DOHH2 (cell line): ENCODE results near the gene MYO5C.
"Not testable (repeated sequence)": the region's sequence is repeated elsewhere in the genome, so short reads cannot be mapped to it uniquely, and the experiment has no call there.

Experiments
- H3F3A ChIP-seq: fragments of 200-600 bp; sonication (generic), shearing (Covaris generic); 2 replicates; pipeline ENCODE4 v1.6.0; 2016; ENCODE audit warnings: antibody characterized with exemption, mild to moderate bottlenecking; ENCODE audit not compliant: control insufficient read depth, insufficient read depth
- H3K27ac ChIP-seq: fragments of 200-600 bp; sonication (generic); 2 replicates; pipeline ENCODE4 v1.5.1; 2014; ENCODE audit warnings: low read depth, mild to moderate bottlenecking, low read length, moderate library complexity
- H3K27me3 ChIP-seq: fragments of 200-600 bp; sonication (generic); 2 replicates; pipeline ENCODE4 v1.6.1; 2014; ENCODE audit warnings: mild to moderate bottlenecking, low read length, mixed read lengths; ENCODE audit not compliant: control insufficient read depth
- H3K36me3 ChIP-seq: fragments of 200-600 bp; sonication (generic); 2 replicates; pipeline ENCODE4 v1.6.1; 2014; ENCODE audit warnings: mild to moderate bottlenecking, low read length, moderate library complexity, mixed read lengths; ENCODE audit not compliant: control insufficient read depth
- H3K4me1 ChIP-seq: fragments of 200-600 bp; sonication (generic); 2 replicates; pipeline ENCODE4 v1.6.1; 2014; ENCODE audit warnings: mild to moderate bottlenecking, low read length, mixed read lengths; ENCODE audit not compliant: control insufficient read depth
- H3K4me2 ChIP-seq: fragments of 200-600 bp; sonication (generic); 2 replicates; pipeline ENCODE4 v1.6.0; 2014; ENCODE audit warnings: mild to moderate bottlenecking, low read length, moderate library complexity
- H3K4me3 ChIP-seq: fragments of 200-600 bp; sonication (generic); 2 replicates; pipeline ENCODE4 v1.5.1; 2014; ENCODE audit warnings: mild to moderate bottlenecking, low read length, mixed read lengths
- H3K79me2 ChIP-seq: fragments of 200-600 bp; sonication (generic); 2 replicates; pipeline ENCODE4 v1.6.1; 2014; ENCODE audit warnings: mild to moderate bottlenecking, low read length, mixed read lengths; ENCODE audit not compliant: control insufficient read depth
- H3K9me2 ChIP-seq: fragments of 200-600 bp; sonication (generic); replicated peaks from 2 replicates; pipeline ENCODE4 v1.6.1; 2014; ENCODE audit warnings: mild to moderate bottlenecking, low read length, mixed read lengths; ENCODE audit not compliant: control insufficient read depth
- H3K9me3 ChIP-seq: fragments of 200-600 bp; sonication (generic); 2 replicates; pipeline ENCODE4 v1.6.1; 2014; ENCODE audit warnings: antibody characterized with exemption, low read length, mixed read lengths; ENCODE audit not compliant: control insufficient read depth, insufficient read depth
- H4K20me1 ChIP-seq: fragments of 200-600 bp; sonication (generic); 2 replicates; pipeline ENCODE4 v1.6.0; 2014; ENCODE audit warnings: low read depth, mild to moderate bottlenecking, antibody characterized with exemption, low read length, moderate library complexity; ENCODE audit not compliant: control insufficient read depth, insufficient read depth
- EZH2phosphoT487 ChIP-seq: fragments of 200-600 bp; sonication (generic); IDR thresholded peaks from 2 replicates; pipeline ENCODE4 v1.6.1; 2017; ENCODE audit warnings: borderline replicate concordance, mild to moderate bottlenecking, antibody characterized with exemption, low read length, moderate library complexity, mixed read lengths
- TF ChIP-seq, protein P1 (sequence below): fragments of 200-600 bp; sonication (generic); IDR thresholded peaks from one replicate; pipeline ENCODE4 v1.5.1; 2014; ENCODE audit warnings: antibody characterized with exemption, mild to moderate bottlenecking, low read depth, low read length; ENCODE audit not compliant: poor library complexity, severe bottlenecking

Gene MYO5C

DNA sequence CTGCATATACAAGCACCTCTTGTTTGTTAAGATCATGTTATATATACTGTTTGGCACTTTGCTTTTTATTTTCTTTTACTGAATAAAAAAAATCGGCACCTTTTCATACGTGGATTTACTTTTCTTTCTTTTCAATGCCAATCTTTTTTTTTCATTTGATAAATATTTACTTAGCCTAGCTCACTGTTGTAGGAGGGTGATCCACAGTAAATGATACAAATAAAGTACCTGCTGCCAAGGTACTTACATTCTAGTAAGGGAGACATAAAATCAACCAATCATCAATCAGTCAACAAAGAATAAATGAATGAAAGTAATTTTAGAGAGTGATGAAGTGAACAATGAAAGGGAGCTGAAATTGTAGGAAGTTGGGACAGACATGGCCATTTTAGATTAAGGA, 122.7 kb downstream of the MYO5C start:
- TF ChIP-seq, protein P1, sequence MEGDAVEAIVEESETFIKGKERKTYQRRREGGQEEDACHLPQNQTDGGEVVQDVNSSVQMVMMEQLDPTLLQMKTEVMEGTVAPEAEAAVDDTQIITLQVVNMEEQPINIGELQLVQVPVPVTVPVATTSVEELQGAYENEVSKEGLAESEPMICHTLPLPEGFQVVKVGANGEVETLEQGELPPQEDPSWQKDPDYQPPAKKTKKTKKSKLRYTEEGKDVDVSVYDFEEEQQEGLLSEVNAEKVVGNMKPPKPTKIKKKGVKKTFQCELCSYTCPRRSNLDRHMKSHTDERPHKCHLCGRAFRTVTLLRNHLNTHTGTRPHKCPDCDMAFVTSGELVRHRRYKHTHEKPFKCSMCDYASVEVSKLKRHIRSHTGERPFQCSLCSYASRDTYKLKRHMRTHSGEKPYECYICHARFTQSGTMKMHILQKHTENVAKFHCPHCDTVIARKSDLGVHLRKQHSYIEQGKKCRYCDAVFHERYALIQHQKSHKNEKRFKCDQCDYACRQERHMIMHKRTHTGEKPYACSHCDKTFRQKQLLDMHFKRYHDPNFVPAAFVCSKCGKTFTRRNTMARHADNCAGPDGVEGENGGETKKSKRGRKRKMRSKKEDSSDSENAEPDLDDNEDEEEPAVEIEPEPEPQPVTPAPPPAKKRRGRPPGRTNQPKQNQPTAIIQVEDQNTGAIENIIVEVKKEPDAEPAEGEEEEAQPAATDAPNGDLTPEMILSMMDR: no peak
- TF ChIP-seq EZH2phosphoT487: no peak
- Histone ChIP-seq H3K4me2 (no peak overlapping the region), H3K4me1 (peaks cover 33% of the 10 kb centered on the region), H4K20me1 (peaks cover 8% of the 10 kb centered on the region; the same call in 1 of the 2 replicates), H3F3A (peaks cover 2% of the 10 kb centered on the region; the same call in 1 of the 2 replicates), H3K27ac (no peak overlapping the region), H3K4me3 (no peak overlapping the region), H3K27me3 (no peaks in the 10 kb centered on the region), H3K9me2 (no peaks in the 10 kb centered on the region), H3K79me2 (peaks cover 96% of the 10 kb centered on the region), H3K36me3 (peaks cover 18% of the 10 kb centered on the region), H3K9me3 (no peaks in the 10 kb centered on the region)

DNA sequence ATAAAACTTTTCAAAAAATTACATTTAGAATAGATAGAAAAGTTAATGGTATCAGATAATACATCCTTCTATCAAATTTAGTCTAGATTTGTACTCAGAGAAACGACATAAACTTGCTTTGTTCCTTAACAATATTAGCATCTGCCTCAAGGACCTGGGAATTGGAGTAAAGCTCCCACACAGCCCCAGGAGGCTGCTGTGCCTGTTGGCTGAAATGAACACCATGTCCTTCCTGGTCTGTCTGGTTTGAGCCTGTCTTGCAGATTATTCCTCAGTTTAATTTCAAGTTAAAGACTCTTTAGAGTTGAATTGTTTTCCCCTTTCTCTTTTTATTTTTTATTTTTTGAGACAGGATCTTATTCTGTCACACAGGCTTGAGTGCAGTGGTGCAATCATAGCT, 123.8 kb downstream of the MYO5C start:
- Histone ChIP-seq H4K20me1 (0 out of 2 replicates have a peak, but pooled peaks cover 4% of the 10 kb centered on the region), H3K27me3 (no peaks in the 10 kb centered on the region), H3K4me2 (no peak overlapping the region), H3K4me1 (peaks cover 23% of the 10 kb centered on the region), H3K4me3 (no peak overlapping the region), H3K27ac (no peak overlapping the region), H3K36me3 (peaks cover 14% of the 10 kb centered on the region), H3K79me2 (peaks cover 96% of the 10 kb centered on the region), H3F3A (peaks cover 2% of the 10 kb centered on the region; the same call in 1 of the 2 replicates), H3K9me2 (no peaks in the 10 kb centered on the region), H3K9me3 (no peaks in the 10 kb centered on the region)
- TF ChIP-seq EZH2phosphoT487: no peak
- TF ChIP-seq, protein P1: no peak

DNA sequence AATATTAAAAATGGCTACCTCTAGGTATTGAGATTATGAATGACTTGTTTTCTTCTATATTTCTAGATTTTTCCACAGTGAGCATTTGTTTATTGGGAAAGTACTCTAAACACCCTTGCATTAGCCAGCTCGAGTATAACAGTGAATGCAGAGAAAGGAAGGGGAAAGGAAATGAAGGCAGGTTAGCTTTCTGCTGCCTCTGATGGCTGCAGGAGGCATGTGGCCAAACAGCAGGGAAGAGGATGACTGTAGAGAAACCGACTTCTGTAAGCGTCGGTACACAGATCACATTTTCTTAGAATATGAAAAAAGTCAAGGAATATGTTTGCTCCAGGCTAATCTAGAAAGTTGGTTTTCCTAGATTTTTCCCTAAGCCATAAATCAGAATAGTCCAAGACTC, 124.2 kb downstream of the MYO5C start:
- no peak overlapping the region for H3K4me3 ChIP-seq
- H3K27me3 ChIP-seq: no peaks in the 10 kb centered on the region
- no peaks in the 10 kb centered on the region for H3K9me2 ChIP-seq
- 0 out of 2 replicates have a peak, but pooled peaks cover 4% of the 10 kb centered on the region for H4K20me1 ChIP-seq
- peaks cover 2% of the 10 kb centered on the region; the same call in 1 of the 2 replicates for H3F3A ChIP-seq
- TF ChIP-seq, protein P1: no peak
- no peak for TF ChIP-seq EZH2phosphoT487
- H3K4me2 ChIP-seq: 0 out of 2 replicates have a peak overlapping the region, but pooled peaks have one; percentile 17
- H3K27ac ChIP-seq: no peak overlapping the region
- H3K4me1 ChIP-seq: peaks cover 21% of the 10 kb centered on the region
- peaks cover 96% of the 10 kb centered on the region for H3K79me2 ChIP-seq
- no peaks in the 10 kb centered on the region for H3K9me3 ChIP-seq
- peaks cover 12% of the 10 kb centered on the region for H3K36me3 ChIP-seq

DNA sequence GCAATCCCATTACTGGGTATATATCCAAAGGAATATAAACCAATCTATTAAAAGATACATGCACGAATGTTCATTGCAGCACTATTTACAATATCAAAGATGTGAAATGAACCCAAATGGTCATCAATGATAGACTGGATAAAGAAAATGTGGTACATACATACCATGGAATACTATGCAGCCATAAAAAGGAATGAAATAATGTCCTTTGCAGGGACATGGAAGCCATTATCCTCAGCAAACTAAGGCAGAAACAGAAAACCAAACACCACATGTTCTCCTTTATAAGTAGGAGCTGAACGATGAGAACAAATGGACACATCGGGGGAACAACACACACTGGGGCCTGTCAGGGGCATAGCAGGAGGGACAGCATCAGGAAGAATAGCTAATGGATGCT, 125.4 kb downstream of the MYO5C start:
- Histone ChIP-seq H3K4me1 (peaks cover 28% of the 10 kb centered on the region), H3K79me2 (peaks cover 97% of the 10 kb centered on the region)
- H4K20me1 ChIP-seq, H3K9me2 ChIP-seq, H3K4me3 ChIP-seq, H3K9me3 ChIP-seq, H3K4me2 ChIP-seq, H3F3A ChIP-seq, H3K36me3 ChIP-seq, H3K27me3 ChIP-seq, H3K27ac ChIP-seq: not testable (repeated sequence)

DNA sequence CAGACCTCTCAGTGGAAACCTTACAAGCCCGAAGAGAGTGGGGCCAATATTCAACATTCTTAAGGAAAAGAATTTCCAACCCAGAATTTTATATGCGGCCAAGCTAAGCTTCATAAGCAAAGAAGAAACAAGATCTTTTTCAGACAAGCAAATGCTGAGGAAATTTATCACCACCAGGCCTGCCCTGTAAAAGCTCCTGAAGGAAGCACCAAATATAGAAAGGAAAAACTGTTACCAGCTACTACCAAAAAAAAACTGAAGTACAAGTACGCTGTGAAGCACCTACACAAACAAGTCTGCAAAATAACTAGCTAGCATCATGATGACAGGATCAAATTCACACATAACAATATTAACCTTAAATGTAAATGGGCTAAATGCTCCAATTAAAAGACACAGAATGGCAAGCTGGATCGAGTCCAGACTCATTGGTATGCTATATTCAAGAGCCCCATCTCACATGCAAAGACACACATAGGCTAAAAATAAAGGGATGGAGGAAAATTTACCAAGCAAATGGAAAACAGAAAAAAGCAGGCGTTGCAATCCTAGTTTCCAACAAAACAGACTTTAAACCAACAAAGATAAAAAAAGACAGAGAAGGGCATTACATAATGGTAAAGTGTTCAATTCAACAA, 130.0 kb downstream of the MYO5C start:
- H3K4me3 ChIP-seq, H4K20me1 ChIP-seq, H3K9me3 ChIP-seq, H3K9me2 ChIP-seq, H3K27ac ChIP-seq, H3F3A ChIP-seq, H3K27me3 ChIP-seq: not testable (repeated sequence)
- peaks cover 29% of the 10 kb centered on the region for H3K4me1 ChIP-seq
- H3K36me3 ChIP-seq: peaks cover 36% of the 10 kb centered on the region
- H3K79me2 ChIP-seq: peaks cover 96% of the 10 kb centered on the region
- peak overlapping the region; percentile 3; the same call in 1 of the 2 replicates for H3K4me2 ChIP-seq
